A549 (cell line): Measurements from ENCODE around the gene BTG1. TPM values are rescaled to one million over a fixed set of nuclear protein-coding genes. Genes with fewer than 3 reads are reported as not detected.

Experiments
- ATAC-seq, 2 experiments: fragments of 200-7000 bp in 1 of 2; fragments of >200 bp in 1 of 2; cut with Nextera tagmentation in 1 of 2; cut with Tn5 transposase in 1 of 2; 3 replicates each; pipeline versions ENCODE4 v1.8.0 to v1.9.1; 2018 to 2020; ENCODE audit warnings: mild to moderate bottlenecking in 1 of 2, moderate library complexity in 1 of 2
- CTCF ChIA-PET: fragments of 300-600 bp; sonication (Branson Sonifier 250); formaldehyde crosslinking; extraction: SDS; loops from one replicate; lab custom pipeline; 2021; ENCODE audit warnings: antibody characterized with exemption, inconsistent platforms; lab: Yijun Ruan, JAX
- POLR2A ChIA-PET: fragments of 350-600 bp; formaldehyde crosslinking; extraction: SDS; loops from one replicate; lab custom pipeline; 2021; ENCODE audit warnings: antibody characterized with exemption, inconsistent platforms; lab: Yijun Ruan, JAX
- DNase-seq, 2 experiments: peaks; one replicate each; pipeline versions ENCODE4 v3.0.0 to v3.0.0-alpha.2; 2011 to 2016; ENCODE audit warnings: low read depth in 1 of 2, low spot score in 1 of 2
- FAIRE-seq: peaks from 2 replicates; lab custom pipeline; 2011; peaks lifted over from hg19 to GRCh38; lab: Jason Lieb, UNC
- H3K27ac ChIP-seq, 2 experiments: fragments of >200 bp; sonication (Bioruptor Twin); formaldehyde crosslinking; 3 replicates each; pipeline ENCODE4 v1.5.1; 2016 to 2017
- H3K4me1 ChIP-seq: fragments of >200 bp; sonication (Bioruptor Twin); formaldehyde crosslinking; 3 replicates; pipeline ENCODE4 v1.6.1; 2016
- H3K4me2 ChIP-seq: fragments of >200 bp; sonication (Bioruptor Twin); formaldehyde crosslinking; 3 replicates; pipeline ENCODE4 v1.6.1; 2016
- H3K4me3 ChIP-seq: fragments of >200 bp; sonication (Bioruptor Twin); formaldehyde crosslinking; 3 replicates; pipeline ENCODE4 v1.5.1; 2016
- H3K9me3 ChIP-seq: fragments of >200 bp; sonication (Bioruptor Twin); formaldehyde crosslinking; 3 replicates; pipeline ENCODE4 v1.6.1; 2016
- BHLHE40 ChIP-seq: IDR thresholded peaks from 2 replicates; pipeline ENCODE4 v1.6.1; 2012; ENCODE audit warnings: low read depth, low read length, inconsistent platforms
- CBX2 ChIP-seq: fragments of 200-600 bp; sonication (generic); IDR thresholded peaks from 2 replicates; pipeline ENCODE4 v1.6.1; 2016; ENCODE audit warnings: low read depth, mild to moderate bottlenecking, borderline replicate concordance
- E2F6 ChIP-seq: IDR thresholded peaks from 2 replicates; pipeline ENCODE4 v1.6.1; 2012; ENCODE audit warnings: low read depth, borderline replicate concordance
- ELK1 ChIP-seq: fragments of 150-350 bp; IDR thresholded peaks from 2 replicates; pipeline ENCODE4 v1.6.1; 2014; ENCODE audit warnings: low read depth, mild to moderate bottlenecking, low read length
- ESRRA ChIP-seq: fragments of 150-350 bp; IDR thresholded peaks from 2 replicates; pipeline ENCODE4 v1.6.1; 2014; ENCODE audit warnings: mild to moderate bottlenecking, low read length, borderline replicate concordance
- FOXS1 ChIP-seq: fragments of 250-450 bp; sonication (Bioruptor Pico); IDR thresholded peaks from 2 replicates; pipeline ENCODE4 v1.5.0; 2020; ENCODE audit warnings: mild to moderate bottlenecking, moderate library complexity
- GATA3 ChIP-seq: IDR thresholded peaks from 2 replicates; pipeline ENCODE4 v1.6.1; 2012; ENCODE audit warnings: borderline replicate concordance
- HDAC2 ChIP-seq: fragments of 200-600 bp; sonication (generic); IDR thresholded peaks from 2 replicates; pipeline ENCODE4 v1.6.1; 2016
- HES2 ChIP-seq: fragments of >200 bp; sonication (Bioruptor Twin); formaldehyde crosslinking; IDR thresholded peaks from 2 replicates; pipeline ENCODE4 v1.6.1; 2016
- JUN ChIP-seq, 2 experiments: fragments of >200 bp; sonication (Bioruptor Twin); formaldehyde crosslinking; IDR thresholded peaks; 2 replicates in 1 of 2; 3 replicates in 1 of 2; pipeline ENCODE4 v1.6.1; 2016 to 2017
- KDM1A ChIP-seq: fragments of 200-600 bp; sonication (generic); IDR thresholded peaks from 2 replicates; pipeline ENCODE4 v1.6.1; 2016; ENCODE audit warnings: low read depth, mild to moderate bottlenecking
- KDM5A ChIP-seq: fragments of 200-600 bp; sonication (generic); IDR thresholded peaks from 2 replicates; pipeline ENCODE4 v1.6.1; 2016; ENCODE audit warnings: antibody characterized with exemption, mild to moderate bottlenecking
- MAFK ChIP-seq: fragments of 450-650 bp; IDR thresholded peaks from 2 replicates; pipeline ENCODE4 v1.6.1; 2014; ENCODE audit not compliant: partially characterized antibody
- NR3C1 ChIP-seq: fragments of >200 bp; sonication (Bioruptor Twin); formaldehyde crosslinking; IDR thresholded peaks from 3 replicates; pipeline ENCODE4 v1.6.1; 2017
- PBX3 ChIP-seq: IDR thresholded peaks from 2 replicates; pipeline ENCODE4 v1.6.1; 2012
- POLR2AphosphoS2 ChIP-seq: conservative IDR thresholded peaks from 2 replicates; pipeline ENCODE4 v1.6.1; 2012; ENCODE audit warnings: low read length, improper control_type of control experiment, inconsistent platforms
- RARB ChIP-seq: fragments of 250-450 bp; sonication (Bioruptor Pico); IDR thresholded peaks from 2 replicates; pipeline ENCODE4 v1.8.0; 2021; ENCODE audit warnings: mild to moderate bottlenecking, moderate library complexity
- RFX5 ChIP-seq: fragments of 450-650 bp; IDR thresholded peaks from 2 replicates; pipeline ENCODE4 v1.7.1; 2014; ENCODE audit warnings: antibody characterized with exemption, mild to moderate bottlenecking, moderate library complexity
- RNF2 ChIP-seq: fragments of 200-600 bp; sonication (generic); IDR thresholded peaks from 2 replicates; pipeline ENCODE4 v1.6.1; 2016; ENCODE audit warnings: low read depth, mild to moderate bottlenecking, antibody characterized with exemption, moderate library complexity, borderline replicate concordance
- TFCP2L1 ChIP-seq: fragments of 250-450 bp; sonication (Bioruptor Pico); IDR thresholded peaks from 2 replicates; pipeline ENCODE4 v1.5.0; 2021; ENCODE audit warnings: mild to moderate bottlenecking
- TP53 ChIP-seq: fragments of 250-450 bp; sonication (Bioruptor Pico); IDR thresholded peaks from 2 replicates; pipeline ENCODE4 v1.5.0; 2021; ENCODE audit warnings: mild to moderate bottlenecking, moderate library complexity
- USF2 ChIP-seq: fragments of 450-650 bp; IDR thresholded peaks from 2 replicates; pipeline ENCODE4 v1.6.1; 2014; ENCODE audit warnings: antibody characterized with exemption
- WGBS: methylation state at CpG from one replicate; pipeline ENCODE4 v1.1.6; 2017; ENCODE audit errors: missing lambda C conversion rate; 5-methylcytosine and 5-hydroxymethylcytosine counted together
- polyA plus RNA-seq, 4 experiments: library from polyadenylated mRNA; depleted of rRNA in 3 of 4; stranded (reverse); fragments of >200 nt; fragmentation: RNase III in 1 of 4; extraction: RNeasy Plus Mini Kit Qiagen cat#74134 plus additional on column Dnase treatment in 1 of 4; gene quantifications; 2 replicates in 3 of 4; 3 replicates in 1 of 4; pipeline ENCODE4 v1.2.3, GENCODE V29; 2011 to 2017

BTG1 gene
- polyA plus RNA-seq, 2 of the 4 experiments (the other 2 are of a cell fraction) = 29.4 to 138 TPM

- CTCF ChIA-PET = no interaction called here
- FAIRE-seq = no peak
Measured at GRCh38 chr12:92193063-92193462, 47.4 kb upstream of the BTG1 start.

GRCh38 chr12:92192360-92192759, 46.7 kb upstream of the BTG1 start:
- ChIA-PET POLR2A (no interaction called here), CTCF (interaction anchor here (0.7 kb wide), 1 partner anchor 479 kb away, joined by 3 read pairs; no protein-coding TSS in a partner anchor)
- FAIRE-seq (no peak), DNase-seq (no peak), ATAC-seq (no peak)
- TF ChIP-seq POLR2AphosphoS2 (no peak), PBX3 (no peak), RNF2 (no peak), E2F6 (no peak), TFCP2L1 (CRISPR knock-in tag) (no peak), ELK1 (no peak), NR3C1 (no peak), TP53 (no peak)
- Histone ChIP-seq H3K4me2 (no peak overlapping the region), H3K4me1 (no peaks in the 10 kb centered on the region), H3K4me3 (no peak overlapping the region), H3K9me3 (peaks cover 10% of the 10 kb centered on the region), H3K27ac (no peak overlapping the region)

More at GRCh38 chr12:92193063-92193462, 47.4 kb upstream of the BTG1 start:
- Histone ChIP-seq H3K4me2 (no peak overlapping the region), H3K4me3 (no peak overlapping the region), H3K4me1 (no peaks in the 10 kb centered on the region), H3K27ac (no peak overlapping the region), H3K9me3 (peaks cover 10% of the 10 kb centered on the region)
- DNase-seq (no peak), ATAC-seq (no peak)
- POLR2A ChIA-PET = interaction anchor here (0.6 kb wide), 1 partner anchor 778 kb away, joined by 3 read pairs; no protein-coding TSS in a partner anchor
- 86% methylated on average over 2 of the region's 2 CpGs for WGBS
- TF ChIP-seq FOXS1 (CRISPR knock-in tag) = no peak
- no peak for TF ChIP-seq CBX2
- no peak for TF ChIP-seq BHLHE40
- TF ChIP-seq MAFK = no peak
- TF ChIP-seq RNF2 = no peak

GRCh38 chr12:92191061-92191460, 45.4 kb upstream of the BTG1 start:
- WGBS = 88% methylated on average over 3 of the region's 3 CpGs
- H3K4me1 ChIP-seq = no peaks in the 10 kb centered on the region
- H3K4me2 ChIP-seq = no peak overlapping the region
- DNase-seq = no peak
- no peak for ATAC-seq
- POLR2A ChIA-PET = no interaction called here
- H3K4me3 ChIP-seq = no peak overlapping the region
- H3K27ac ChIP-seq = no peak overlapping the region
- TF ChIP-seq GATA3 (no peak), HES2 (no peak), JUN (IDR thresholded peaks at IDR 0.05) (no peak), PBX3 (no peak), FOXS1 (CRISPR knock-in tag) (no peak), ESRRA (no peak), HDAC2 (no peak), NR3C1 (no peak), USF2 (no peak), KDM5A (no peak), RNF2 (no peak), MAFK (no peak), RFX5 (no peak), KDM1A (no peak), RARB (CRISPR knock-in tag) (no peak)
- peaks cover 2% of the 10 kb centered on the region; the same call in 2 of the 3 replicates for H3K9me3 ChIP-seq
- FAIRE-seq = no peak
- CTCF ChIA-PET = no interaction called here
